ENCODE data around the gene SH3BP1. TPM values are rescaled to one million over a fixed set of nuclear protein-coding genes. Genes with fewer than 3 reads are reported as not detected.

Gene SH3BP1
- total RNA-seq, 1 donor from 2014 or later: 10.3 TPM

DNA sequence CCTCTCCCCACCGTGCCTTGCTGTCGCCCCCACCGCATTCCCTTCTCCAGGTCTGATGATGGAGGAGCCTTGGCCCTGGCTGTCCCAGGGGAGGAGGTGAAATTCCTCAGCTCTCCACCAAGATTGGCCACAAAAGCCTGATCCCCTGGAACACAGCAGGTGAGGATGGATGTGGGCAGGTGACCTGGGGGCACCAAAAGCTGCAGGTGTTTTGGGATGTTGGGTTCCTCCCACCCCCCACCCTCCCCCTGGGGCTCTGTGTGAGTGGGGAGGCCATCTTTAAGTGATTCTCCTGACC, 58.0 kb downstream of the SH3BP1 start:
- Histone ChIP-seq H3K9ac (no peak overlapping the region), H3K36me3 (no peaks in the 10 kb centered on the region), H3K27me3 (no peaks in the 10 kb centered on the region), H3K27ac (no peak overlapping the region), H3K4me3 (peak overlapping the region; percentile 49), H3K4me1 (peaks cover 4% of the 10 kb centered on the region), H3K4me2 (peak overlapping the region; percentile 79), H2AFZ (replicated peaks) (peak overlapping the region; percentile 17), H3F3A (ENCODE audit: low read depth) (peaks cover 21% of the 10 kb centered on the region), H3K9me3 (ENCODE audit: low read depth) (no peaks in the 10 kb centered on the region), H3K79me2 (ENCODE audit: low read depth) (no peaks in the 10 kb centered on the region), H4K20me1 (ENCODE audit: low read depth) (no peaks in the 10 kb centered on the region)
- TF ChIP-seq EZH2phosphoT487 (IDR thresholded peaks at IDR 0.05): no peak
- Mint-ChIP-seq H3K27me3 (ENCODE audit: insufficient read depth, low read depth) (peaks cover 2% of the 10 kb centered on the region), H3K36me3 (peaks cover 12% of the 10 kb centered on the region), H3K9me3 (no peaks in the 10 kb centered on the region), H3K4me3 (peak overlapping the region; percentile 91), H3K27ac (no peak overlapping the region), H3K4me1 (peaks cover 14% of the 10 kb centered on the region)
- DNase-seq (ENCODE audit: low spot score): no peak

DNA sequence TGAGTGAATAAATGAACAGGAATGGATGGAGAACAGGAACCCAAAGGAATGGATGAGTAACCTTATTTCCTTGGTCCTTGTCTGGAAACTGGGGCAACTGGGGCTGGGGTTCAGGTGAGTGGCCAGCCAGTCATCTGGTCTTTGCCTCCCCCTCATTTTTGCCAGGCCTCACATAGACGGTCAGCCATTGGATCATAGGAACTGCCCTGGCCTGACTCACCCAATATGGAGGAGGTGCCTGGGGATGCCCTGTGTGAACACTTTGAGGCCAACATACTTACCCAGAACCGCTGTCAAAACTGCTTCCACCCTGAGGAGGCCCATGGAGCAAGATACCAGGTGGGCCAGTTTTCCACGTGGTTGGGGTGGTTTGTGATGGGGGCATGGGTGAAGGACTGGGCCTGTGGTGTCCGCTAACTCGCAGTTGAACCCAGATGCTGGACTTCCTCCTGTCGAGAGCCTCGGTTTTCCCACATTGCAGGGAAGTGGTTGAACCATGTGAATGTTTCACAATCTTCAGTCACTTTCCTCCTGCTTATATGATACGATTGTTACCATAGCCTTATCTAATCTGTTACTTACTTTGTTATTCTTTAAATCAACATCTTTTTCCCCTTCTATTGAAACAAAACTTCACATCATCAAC, 61.8 kb downstream of the SH3BP1 start:
- no peaks in the 10 kb centered on the region for H3K9me3 Mint-ChIP-seq
- Histone ChIP-seq H3K4me3 (no peak overlapping the region), H3K4me2 (no peak overlapping the region), H3K4me1 (peaks cover 4% of the 10 kb centered on the region), H3F3A (ENCODE audit: low read depth) (peaks cover 11% of the 10 kb centered on the region), H4K20me1 (ENCODE audit: low read depth) (no peaks in the 10 kb centered on the region), H3K79me2 (ENCODE audit: low read depth) (no peaks in the 10 kb centered on the region), H3K9ac (no peak overlapping the region), H2AFZ (replicated peaks) (no peak overlapping the region), H3K36me3 (no peaks in the 10 kb centered on the region), H3K27ac (no peak overlapping the region), H3K9me3 (ENCODE audit: low read depth) (no peaks in the 10 kb centered on the region), H3K27me3 (no peaks in the 10 kb centered on the region)
- H3K27ac Mint-ChIP-seq: no peak overlapping the region
- peaks cover 18% of the 10 kb centered on the region for H3K36me3 Mint-ChIP-seq
- H3K27me3 Mint-ChIP-seq (ENCODE audit: insufficient read depth, low read depth): peaks cover 3% of the 10 kb centered on the region
- H3K4me1 Mint-ChIP-seq: peaks cover 7% of the 10 kb centered on the region
- DNase-seq (ENCODE audit: low spot score): no peak
- no peak overlapping the region for H3K4me3 Mint-ChIP-seq
- TF ChIP-seq EZH2phosphoT487 (IDR thresholded peaks at IDR 0.05) (no peak), EZH2 (IDR thresholded peaks at IDR 0.05) (no peak)
- TF ChIP-seq, protein P1, sequence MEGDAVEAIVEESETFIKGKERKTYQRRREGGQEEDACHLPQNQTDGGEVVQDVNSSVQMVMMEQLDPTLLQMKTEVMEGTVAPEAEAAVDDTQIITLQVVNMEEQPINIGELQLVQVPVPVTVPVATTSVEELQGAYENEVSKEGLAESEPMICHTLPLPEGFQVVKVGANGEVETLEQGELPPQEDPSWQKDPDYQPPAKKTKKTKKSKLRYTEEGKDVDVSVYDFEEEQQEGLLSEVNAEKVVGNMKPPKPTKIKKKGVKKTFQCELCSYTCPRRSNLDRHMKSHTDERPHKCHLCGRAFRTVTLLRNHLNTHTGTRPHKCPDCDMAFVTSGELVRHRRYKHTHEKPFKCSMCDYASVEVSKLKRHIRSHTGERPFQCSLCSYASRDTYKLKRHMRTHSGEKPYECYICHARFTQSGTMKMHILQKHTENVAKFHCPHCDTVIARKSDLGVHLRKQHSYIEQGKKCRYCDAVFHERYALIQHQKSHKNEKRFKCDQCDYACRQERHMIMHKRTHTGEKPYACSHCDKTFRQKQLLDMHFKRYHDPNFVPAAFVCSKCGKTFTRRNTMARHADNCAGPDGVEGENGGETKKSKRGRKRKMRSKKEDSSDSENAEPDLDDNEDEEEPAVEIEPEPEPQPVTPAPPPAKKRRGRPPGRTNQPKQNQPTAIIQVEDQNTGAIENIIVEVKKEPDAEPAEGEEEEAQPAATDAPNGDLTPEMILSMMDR (IDR thresholded peaks at IDR 0.05): no peak

DNA sequence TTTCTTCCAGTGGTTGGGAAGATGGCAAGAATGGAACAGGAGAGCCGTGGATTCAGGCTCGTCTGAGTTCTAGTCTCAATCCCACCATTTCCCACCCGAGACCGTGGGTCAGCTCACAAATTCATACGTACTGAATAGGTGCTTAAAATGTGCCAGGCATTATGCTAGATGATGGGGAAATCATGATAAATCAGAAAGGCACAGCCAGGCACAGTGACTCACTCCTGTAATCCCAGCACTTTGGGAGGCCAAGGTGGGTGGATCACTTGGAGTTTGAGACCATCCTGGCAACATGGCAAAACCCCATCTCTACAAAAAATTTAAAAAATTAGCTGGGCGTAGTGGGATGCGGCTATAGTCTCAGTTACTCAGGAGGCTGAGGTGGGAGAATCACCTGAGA, 64.4 kb downstream of the SH3BP1 start:
- TF ChIP-seq, protein P1 (IDR thresholded peaks at IDR 0.05): no peak
- TF ChIP-seq EZH2phosphoT487 (IDR thresholded peaks at IDR 0.05) (no peak), EZH2 (IDR thresholded peaks at IDR 0.05) (no peak)
- Histone ChIP-seq H3K4me1 (no peaks in the 10 kb centered on the region), H3F3A (ENCODE audit: low read depth) (no peaks in the 10 kb centered on the region), H3K27me3 (no peaks in the 10 kb centered on the region), H3K36me3 (no peaks in the 10 kb centered on the region), H4K20me1 (ENCODE audit: low read depth) (no peaks in the 10 kb centered on the region), H2AFZ (replicated peaks) (no peak overlapping the region), H3K27ac (no peak overlapping the region), H3K4me2 (no peak overlapping the region), H3K9me3 (ENCODE audit: low read depth) (no peaks in the 10 kb centered on the region), H3K79me2 (ENCODE audit: low read depth) (no peaks in the 10 kb centered on the region), H3K4me3 (no peak overlapping the region), H3K9ac (no peak overlapping the region)
- Mint-ChIP-seq H3K27ac (no peak overlapping the region), H3K4me3 (no peak overlapping the region), H3K27me3 (ENCODE audit: insufficient read depth, low read depth) (peaks cover 6% of the 10 kb centered on the region), H3K4me1 (no peaks in the 10 kb centered on the region), H3K9me3 (no peaks in the 10 kb centered on the region), H3K36me3 (peaks cover 23% of the 10 kb centered on the region)
- no peak for DNase-seq (ENCODE audit: low spot score)

GRCh38 chr22:37704645-37705044, 65.2 kb downstream of the SH3BP1 start:
- no peaks in the 10 kb centered on the region for H3F3A ChIP-seq (ENCODE audit: low read depth)
- Mint-ChIP-seq H3K4me3 (no peak overlapping the region), H3K9me3 (no peaks in the 10 kb centered on the region), H3K27ac (no peak overlapping the region), H3K27me3 (ENCODE audit: insufficient read depth, low read depth) (peaks cover 6% of the 10 kb centered on the region), H3K36me3 (peaks cover 21% of the 10 kb centered on the region), H3K4me1 (no peaks in the 10 kb centered on the region)
- no peak for DNase-seq (ENCODE audit: low spot score)
- H3K79me2 ChIP-seq (ENCODE audit: low read depth): no peaks in the 10 kb centered on the region
- no peak overlapping the region for H3K4me2 ChIP-seq
- TF ChIP-seq EZH2phosphoT487 (IDR thresholded peaks at IDR 0.05) (no peak), EZH2 (IDR thresholded peaks at IDR 0.05) (no peak)
- TF ChIP-seq, protein P1 (IDR thresholded peaks at IDR 0.05): no peak
- H3K9me3 ChIP-seq (ENCODE audit: low read depth): no peaks in the 10 kb centered on the region
- no peak overlapping the region for H3K4me3 ChIP-seq
- no peak overlapping the region for H3K9ac ChIP-seq
- no peak overlapping the region for H2AFZ ChIP-seq (replicated peaks)
- no peaks in the 10 kb centered on the region for H4K20me1 ChIP-seq (ENCODE audit: low read depth)
- H3K27me3 ChIP-seq: no peaks in the 10 kb centered on the region
- no peak overlapping the region for H3K27ac ChIP-seq
- H3K4me1 ChIP-seq: no peaks in the 10 kb centered on the region
- no peaks in the 10 kb centered on the region for H3K36me3 ChIP-seq
